Measurements from ENCODE around the gene FANK1.

Gene FANK1

GRCh38 chr10:126052171-126052570 lies 155.8 kb downstream of the FANK1 start:
- TF ChIP-seq, protein P1, sequence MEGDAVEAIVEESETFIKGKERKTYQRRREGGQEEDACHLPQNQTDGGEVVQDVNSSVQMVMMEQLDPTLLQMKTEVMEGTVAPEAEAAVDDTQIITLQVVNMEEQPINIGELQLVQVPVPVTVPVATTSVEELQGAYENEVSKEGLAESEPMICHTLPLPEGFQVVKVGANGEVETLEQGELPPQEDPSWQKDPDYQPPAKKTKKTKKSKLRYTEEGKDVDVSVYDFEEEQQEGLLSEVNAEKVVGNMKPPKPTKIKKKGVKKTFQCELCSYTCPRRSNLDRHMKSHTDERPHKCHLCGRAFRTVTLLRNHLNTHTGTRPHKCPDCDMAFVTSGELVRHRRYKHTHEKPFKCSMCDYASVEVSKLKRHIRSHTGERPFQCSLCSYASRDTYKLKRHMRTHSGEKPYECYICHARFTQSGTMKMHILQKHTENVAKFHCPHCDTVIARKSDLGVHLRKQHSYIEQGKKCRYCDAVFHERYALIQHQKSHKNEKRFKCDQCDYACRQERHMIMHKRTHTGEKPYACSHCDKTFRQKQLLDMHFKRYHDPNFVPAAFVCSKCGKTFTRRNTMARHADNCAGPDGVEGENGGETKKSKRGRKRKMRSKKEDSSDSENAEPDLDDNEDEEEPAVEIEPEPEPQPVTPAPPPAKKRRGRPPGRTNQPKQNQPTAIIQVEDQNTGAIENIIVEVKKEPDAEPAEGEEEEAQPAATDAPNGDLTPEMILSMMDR (conservative IDR thresholded peaks at IDR 0.05; ENCODE audit: low read depth, low read length) = no peak
- no peak for DNase-seq (ENCODE audit: low read depth)

DNA sequence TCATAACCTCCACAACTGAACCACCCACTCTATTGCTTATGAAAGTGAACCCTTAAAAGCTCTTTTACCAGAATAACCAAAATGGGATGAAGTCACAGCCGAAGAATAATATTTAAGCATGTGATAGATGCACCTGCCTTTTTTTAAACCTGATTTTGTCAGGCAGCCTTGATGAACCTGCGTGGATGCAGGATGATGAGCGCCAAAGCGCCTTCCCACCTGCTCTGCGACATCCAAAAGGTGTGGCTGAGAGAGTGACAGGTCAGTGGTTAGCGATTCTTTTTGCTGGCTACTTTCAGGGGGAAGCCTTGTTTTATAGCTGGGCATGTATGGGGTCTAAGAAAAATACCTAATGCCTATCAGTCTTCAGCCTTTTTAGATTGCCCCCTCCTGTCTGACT lies 157.8 kb downstream of the FANK1 start:
- TF ChIP-seq, protein P1 (conservative IDR thresholded peaks at IDR 0.05; ENCODE audit: low read depth, low read length) = no peak
- no peak for DNase-seq (ENCODE audit: low read depth)
- H3K4me3 ChIP-seq (ENCODE audit: low read length) = no peak overlapping the region

More at GRCh38 chr10:126052171-126052570, 155.8 kb downstream of the FANK1 start:
- H3K4me3 ChIP-seq (ENCODE audit: low read length) = no peak overlapping the region

GRCh38 chr10:126057494-126057893 lies 161.1 kb downstream of the FANK1 start:
- no peak overlapping the region for H3K4me3 ChIP-seq (ENCODE audit: low read length)
- DNase-seq (ENCODE audit: low read depth) = no peak
- TF ChIP-seq, protein P1 (conservative IDR thresholded peaks at IDR 0.05; ENCODE audit: low read depth, low read length) = no peak

DNA sequence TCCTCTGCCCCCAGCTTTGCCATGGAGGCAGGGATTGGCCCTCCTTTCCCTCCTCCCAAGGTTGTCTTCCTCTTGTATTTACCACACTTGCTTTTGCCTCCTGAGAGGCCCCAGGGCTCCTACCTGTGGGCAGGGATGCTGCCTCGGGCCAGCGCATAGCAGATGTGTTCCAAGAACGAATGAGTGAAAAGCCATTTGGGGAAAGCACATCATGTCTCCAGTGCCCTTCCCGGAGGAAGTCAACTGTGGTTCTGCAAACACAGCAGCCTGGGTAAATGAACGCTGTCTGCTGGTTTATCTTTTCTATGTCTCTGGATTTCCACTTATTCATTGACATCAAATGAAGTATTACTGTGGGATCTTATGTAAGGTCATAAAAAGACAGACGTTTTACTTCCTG lies 161.7 kb downstream of the FANK1 start:
- TF ChIP-seq, protein P1 (conservative IDR thresholded peaks at IDR 0.05; ENCODE audit: low read depth, low read length) = no peak
- no peak overlapping the region for H3K4me3 ChIP-seq (ENCODE audit: low read length)
- DNase-seq (ENCODE audit: low read depth) = no peak

- no peak overlapping the region for H3K4me3 ChIP-seq (ENCODE audit: low read length)
- TF ChIP-seq, protein P1 (conservative IDR thresholded peaks at IDR 0.05; ENCODE audit: low read depth, low read length) = no peak
- no peak for DNase-seq (ENCODE audit: low read depth)
Observed at GRCh38 chr10:126058507-126058906, 162.1 kb downstream of the FANK1 start.
